ENCODE results near the gene TRPV4. TPM values are rescaled to one million over a fixed set of nuclear protein-coding genes. Genes with fewer than 3 reads are reported as not detected.

The TRPV4 gene
- total and polyA plus RNA-seq, 10 of the 15 experiments (the other 5 are each of a cell fraction or from before 2014, with no cell fraction given): not detected

DNA sequence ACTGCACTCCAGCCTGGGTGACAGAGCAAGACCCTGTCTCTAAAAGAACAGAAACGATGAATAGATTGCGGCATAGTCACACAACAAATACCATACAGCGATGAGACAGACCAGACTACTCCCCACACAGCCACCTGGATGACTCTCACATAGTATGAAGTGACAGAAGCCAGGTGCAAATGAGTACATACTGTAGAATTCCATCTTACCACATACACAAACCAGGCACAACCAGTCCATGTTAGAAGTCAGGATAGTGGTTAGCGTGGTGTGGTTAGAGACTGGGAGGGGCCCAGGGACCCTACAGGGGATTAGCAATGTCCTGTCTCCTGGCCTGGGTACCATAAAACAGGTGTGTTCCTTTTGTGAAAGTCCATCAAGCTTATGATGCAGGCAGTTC, 65.7 kb downstream of the TRPV4 start (continued):
- no peak for TF ChIP-seq EP300 (IDR thresholded peaks at IDR 0.05; ENCODE audit: borderline replicate concordance in 1 of 2, control insufficient read depth in 1 of 2, low read depth in 2 of 2, low read length in 2 of 2)
- TF ChIP-seq MTA2 (IDR thresholded peaks at IDR 0.05; ENCODE audit: low read depth): no peak
- TF ChIP-seq PRDM15 (CRISPR knock-in tag; IDR thresholded peaks at IDR 0.05): no peak
- no peak for TF ChIP-seq TCF7 (IDR thresholded peaks at IDR 0.05; ENCODE audit: borderline replicate concordance)
- no peak for TF ChIP-seq FOS (IDR thresholded peaks at IDR 0.05; ENCODE audit: borderline replicate concordance, extremely low read depth, insufficient read length)
- no peak for TF ChIP-seq RUNX3 (IDR thresholded peaks at IDR 0.05; ENCODE audit: low read length)
- TF ChIP-seq CBX5 (IDR thresholded peaks at IDR 0.05; ENCODE audit: low read depth): no peak
- TF ChIP-seq ASH2L (IDR thresholded peaks at IDR 0.05; ENCODE audit: borderline replicate concordance, low read depth): no peak
- no peak for TF ChIP-seq ZBED1 (IDR thresholded peaks at IDR 0.05; ENCODE audit: borderline replicate concordance)
- TF ChIP-seq, protein P1, sequence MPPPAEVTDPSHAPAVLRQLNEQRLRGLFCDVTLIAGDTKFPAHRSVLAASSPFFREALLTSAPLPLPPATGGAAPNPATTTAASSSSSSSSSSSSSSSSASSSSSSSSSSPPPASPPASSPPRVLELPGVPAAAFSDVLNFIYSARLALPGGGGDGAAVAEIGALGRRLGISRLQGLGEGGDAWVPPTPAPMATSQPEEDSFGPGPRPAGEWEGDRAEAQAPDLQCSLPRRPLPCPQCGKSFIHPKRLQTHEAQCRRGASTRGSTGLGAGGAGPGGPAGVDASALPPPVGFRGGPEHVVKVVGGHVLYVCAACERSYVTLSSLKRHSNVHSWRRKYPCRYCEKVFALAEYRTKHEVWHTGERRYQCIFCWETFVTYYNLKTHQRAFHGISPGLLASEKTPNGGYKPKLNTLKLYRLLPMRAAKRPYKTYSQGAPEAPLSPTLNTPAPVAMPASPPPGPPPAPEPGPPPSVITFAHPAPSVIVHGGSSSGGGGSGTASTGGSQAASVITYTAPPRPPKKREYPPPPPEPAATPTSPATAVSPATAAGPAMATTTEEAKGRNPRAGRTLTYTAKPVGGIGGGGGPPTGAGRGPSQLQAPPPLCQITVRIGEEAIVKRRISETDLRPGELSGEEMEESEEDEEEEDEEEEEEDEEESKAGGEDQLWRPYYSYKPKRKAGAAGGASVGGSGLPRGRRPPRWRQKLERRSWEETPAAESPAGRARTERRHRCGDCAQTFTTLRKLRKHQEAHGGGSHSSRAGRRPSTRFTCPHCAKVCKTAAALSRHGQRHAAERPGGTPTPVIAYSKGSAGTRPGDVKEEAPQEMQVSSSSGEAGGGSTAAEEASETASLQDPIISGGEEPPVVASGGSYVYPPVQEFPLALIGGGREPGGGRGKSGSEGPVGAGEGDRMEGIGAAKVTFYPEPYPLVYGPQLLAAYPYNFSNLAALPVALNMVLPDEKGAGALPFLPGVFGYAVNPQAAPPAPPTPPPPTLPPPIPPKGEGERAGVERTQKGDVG (CRISPR knock-in tag; IDR thresholded peaks at IDR 0.05): no peak
- no peak for TF ChIP-seq YY1 (IDR thresholded peaks at IDR 0.05; ENCODE audit: low read depth, low read length)

All from GM12878 (cell line).